Mucosa of descending colon (tissue), 3 donors: ENCODE data around the gene COL18A1. TPM values are rescaled to one million over a fixed set of nuclear protein-coding genes. Genes with fewer than 3 reads are reported as not detected.
"Not testable (repeated sequence)": the region's sequence is repeated elsewhere in the genome, so short reads cannot be mapped to it uniquely, and the experiment has no call there.

ENCODE experiments used
- ATAC-seq: fragments of 200-7000 bp; cut with Tn5 transposase; one replicate; pipeline ENCODE4 v1.9.1; 2020; ENCODE audit warnings: mild to moderate bottlenecking, moderate library complexity
- DNase-seq, 3 donors: peaks; one replicate each; pipeline ENCODE4 v3.0.0-alpha.2; 2020
- H3K36me3 ChIP-seq: fragments of 200-600 bp; one replicate; pipeline ENCODE4 v1.8.0; 2021; ENCODE audit warnings: low read depth, mild to moderate bottlenecking
- H3K4me1 ChIP-seq: fragments of 200-600 bp; one replicate; pipeline ENCODE4 v1.8.0; 2021; ENCODE audit warnings: low read depth, mild to moderate bottlenecking
- H3K4me3 ChIP-seq: fragments of 200-600 bp; one replicate; pipeline ENCODE4 v1.8.0; 2021; ENCODE audit warnings: mild to moderate bottlenecking
- H3K9me3 ChIP-seq: fragments of 200-600 bp; one replicate; pipeline ENCODE4 v1.8.0; 2021; ENCODE audit warnings: mild to moderate bottlenecking
- intact Hi-C, 2 donors: fragments of 100-400 bp; cut with DNase I in 1 of 2; cut with micrococcal nuclease in 1 of 2; formaldehyde crosslinking; loops; one replicate each; pipeline versions ENCODE4 v1.11.0 to v1.11.1; 2022; cut with DNase I, micrococcal nuclease
- total RNA-seq, 3 donors: library from RNA; stranded (reverse); fragmentation: NEBNext Ultra II Directional in 2 of 3; extraction: Animal tissue kit (Norgen Biotek cat#: 25700) in 2 of 3; gene quantifications; one replicate each; pipeline versions ENCODE4 v1.2.1 to v1.2.4, GENCODE V29; 2021 to 2023
- TF ChIP-seq, protein P1 (sequence below): fragments of 200-600 bp; IDR thresholded peaks from one replicate; pipeline ENCODE4 v1.8.0; 2022; ENCODE audit warnings: antibody characterized with exemption, mild to moderate bottlenecking
- donor health status: DM: no; HTN: no; CAD: no; lungs with moderate emphysema.
- donor health status: DM: no; HTN: no; CAD: no.
- donor health status: DM: no; HTN: yes; CAD: no.

COL18A1 gene
- total RNA-seq, 3 donors from 2014 or later, result 4.6 to 46.9 (median 21.3) TPM

DNA sequence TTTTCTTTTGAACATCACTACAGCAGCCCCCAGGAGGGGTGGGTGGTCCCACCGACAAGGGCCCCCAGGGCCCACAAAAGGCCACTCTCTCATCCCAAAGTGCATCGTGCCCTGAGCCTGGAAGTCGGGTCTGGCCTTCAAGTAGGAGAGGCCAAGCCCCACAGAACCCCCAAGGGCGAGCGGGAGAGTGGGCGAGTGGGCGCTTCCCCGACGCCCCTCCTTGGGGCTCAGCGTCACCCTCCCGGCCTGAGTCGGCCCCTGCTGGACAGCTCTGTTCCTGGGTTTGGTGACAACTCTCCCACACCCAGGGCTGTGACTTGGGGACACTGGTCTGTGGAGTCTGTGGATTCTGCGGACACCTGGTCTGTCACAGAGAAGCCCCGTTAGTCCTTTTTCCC lies 42.2 kb upstream of the COL18A1 start:
- H3K4me1 ChIP-seq, result no peaks in the 10 kb centered on the region
- intact Hi-C loops, result no loop called here
- no peak overlapping the region for H3K4me3 ChIP-seq
- no peaks in the 10 kb centered on the region for H3K9me3 ChIP-seq
- H3K36me3 ChIP-seq, result no peaks in the 10 kb centered on the region
- ATAC-seq (no peak), DNase-seq (peak in 1 of 3 donors; percentile 25)
- TF ChIP-seq, protein P1, sequence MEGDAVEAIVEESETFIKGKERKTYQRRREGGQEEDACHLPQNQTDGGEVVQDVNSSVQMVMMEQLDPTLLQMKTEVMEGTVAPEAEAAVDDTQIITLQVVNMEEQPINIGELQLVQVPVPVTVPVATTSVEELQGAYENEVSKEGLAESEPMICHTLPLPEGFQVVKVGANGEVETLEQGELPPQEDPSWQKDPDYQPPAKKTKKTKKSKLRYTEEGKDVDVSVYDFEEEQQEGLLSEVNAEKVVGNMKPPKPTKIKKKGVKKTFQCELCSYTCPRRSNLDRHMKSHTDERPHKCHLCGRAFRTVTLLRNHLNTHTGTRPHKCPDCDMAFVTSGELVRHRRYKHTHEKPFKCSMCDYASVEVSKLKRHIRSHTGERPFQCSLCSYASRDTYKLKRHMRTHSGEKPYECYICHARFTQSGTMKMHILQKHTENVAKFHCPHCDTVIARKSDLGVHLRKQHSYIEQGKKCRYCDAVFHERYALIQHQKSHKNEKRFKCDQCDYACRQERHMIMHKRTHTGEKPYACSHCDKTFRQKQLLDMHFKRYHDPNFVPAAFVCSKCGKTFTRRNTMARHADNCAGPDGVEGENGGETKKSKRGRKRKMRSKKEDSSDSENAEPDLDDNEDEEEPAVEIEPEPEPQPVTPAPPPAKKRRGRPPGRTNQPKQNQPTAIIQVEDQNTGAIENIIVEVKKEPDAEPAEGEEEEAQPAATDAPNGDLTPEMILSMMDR, result no peak

DNA sequence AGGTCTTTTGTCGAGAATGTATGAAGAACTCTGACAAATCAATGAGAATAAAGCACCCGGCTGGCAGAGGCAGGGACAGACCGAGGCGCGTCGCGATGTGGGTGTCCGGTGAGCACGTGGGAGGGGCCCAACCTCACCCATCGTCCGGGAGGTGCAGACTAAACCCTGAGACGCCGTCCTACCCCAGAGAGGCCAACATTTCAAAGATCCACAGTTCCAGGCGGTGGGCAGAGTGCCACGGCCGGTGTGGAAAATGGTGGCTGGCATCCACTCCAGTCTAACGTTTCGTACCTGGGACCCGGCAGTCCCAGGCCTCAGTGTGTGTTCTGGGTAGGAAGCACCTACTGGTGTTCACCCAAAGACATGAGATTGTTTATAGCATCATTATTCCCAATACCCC lies 41.7 kb upstream of the COL18A1 start:
- H3K4me1 ChIP-seq, H3K4me3 ChIP-seq, ATAC-seq, H3K9me3 ChIP-seq, H3K36me3 ChIP-seq, intact Hi-C loops: not testable (repeated sequence)
- DNase-seq, result peak in 1 of 3 donors; percentile 13

DNA sequence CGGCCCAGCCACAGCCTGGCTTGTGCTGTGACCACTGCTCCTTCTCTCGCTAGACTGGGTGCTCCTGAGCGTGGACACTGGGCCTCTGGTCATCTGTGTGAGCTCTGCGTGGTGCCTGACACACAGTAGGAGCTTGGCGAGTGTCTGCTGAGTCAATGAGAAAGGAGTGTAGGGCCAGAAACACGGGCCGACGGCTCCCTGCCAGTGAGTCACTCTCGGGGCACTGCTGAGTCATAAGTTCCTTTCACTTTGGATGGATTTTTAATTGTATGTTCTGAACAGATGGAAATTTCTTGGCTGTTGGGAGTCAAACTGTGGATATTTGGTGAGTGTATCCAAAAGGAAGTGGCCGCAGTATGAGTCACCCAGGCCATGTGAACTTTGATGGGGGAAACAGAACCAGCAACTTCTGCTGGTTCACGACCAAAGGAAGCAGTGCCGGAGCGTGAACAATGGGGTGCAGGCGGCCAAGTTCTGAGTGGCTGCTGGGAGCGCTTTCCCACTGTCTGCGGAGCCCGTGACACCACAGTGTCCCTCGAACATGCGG lies 41.0 kb upstream of the COL18A1 start:
- DNase-seq (peak; percentile 55 to 73 (median 57)), ATAC-seq (peak; percentile 62)
- no peaks in the 10 kb centered on the region for H3K4me1 ChIP-seq
- H3K9me3 ChIP-seq, result no peaks in the 10 kb centered on the region
- TF ChIP-seq, protein P1, result no peak
- intact Hi-C loops, result no loop called here
- H3K36me3 ChIP-seq, result no peaks in the 10 kb centered on the region
- no peak overlapping the region for H3K4me3 ChIP-seq

DNA sequence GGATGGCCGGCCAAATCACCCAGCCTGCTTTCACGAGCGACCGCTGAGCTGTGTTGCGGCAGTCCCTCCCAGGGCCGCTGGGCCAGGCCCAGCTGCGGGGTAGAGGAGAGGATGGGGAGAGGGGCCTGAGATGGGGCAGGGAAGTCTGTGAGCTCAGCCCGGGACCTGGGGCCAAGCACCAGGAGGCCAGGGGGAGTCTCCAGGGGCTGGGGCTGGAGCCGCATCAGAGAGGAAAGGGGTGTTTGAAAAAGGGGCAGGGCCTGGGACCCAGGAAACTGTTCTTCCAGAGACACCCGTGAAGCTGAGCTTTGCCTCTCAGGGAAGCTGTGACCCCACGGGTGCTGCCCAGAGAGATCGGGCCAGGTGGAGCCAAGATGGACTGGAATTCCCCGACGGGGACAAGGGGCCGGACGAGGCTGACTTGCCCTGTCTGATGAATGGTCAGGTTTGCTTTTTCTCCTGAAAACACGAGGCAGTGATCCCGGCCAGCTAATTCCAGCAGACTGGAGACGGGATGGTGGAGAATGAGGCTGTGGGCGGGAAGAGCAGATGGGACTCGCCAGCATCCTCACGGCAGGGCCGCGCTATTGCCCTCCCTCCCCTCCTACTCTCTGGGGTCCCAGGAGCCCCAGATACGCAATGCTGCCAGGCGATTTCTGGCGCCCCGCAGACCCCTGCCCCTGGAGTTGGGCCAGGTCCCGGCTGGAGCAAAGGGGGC lies 40.3 kb upstream of the COL18A1 start:
- H3K9me3 ChIP-seq, result no peaks in the 10 kb centered on the region
- no peaks in the 10 kb centered on the region for H3K4me1 ChIP-seq
- DNase-seq (peak in 2 of 3 donors; percentile 12 to 50), ATAC-seq (peak; percentile 13)
- intact Hi-C loops, result no loop called here
- TF ChIP-seq, protein P1, result no peak
- no peak overlapping the region for H3K4me3 ChIP-seq
- H3K36me3 ChIP-seq, result no peaks in the 10 kb centered on the region

DNA sequence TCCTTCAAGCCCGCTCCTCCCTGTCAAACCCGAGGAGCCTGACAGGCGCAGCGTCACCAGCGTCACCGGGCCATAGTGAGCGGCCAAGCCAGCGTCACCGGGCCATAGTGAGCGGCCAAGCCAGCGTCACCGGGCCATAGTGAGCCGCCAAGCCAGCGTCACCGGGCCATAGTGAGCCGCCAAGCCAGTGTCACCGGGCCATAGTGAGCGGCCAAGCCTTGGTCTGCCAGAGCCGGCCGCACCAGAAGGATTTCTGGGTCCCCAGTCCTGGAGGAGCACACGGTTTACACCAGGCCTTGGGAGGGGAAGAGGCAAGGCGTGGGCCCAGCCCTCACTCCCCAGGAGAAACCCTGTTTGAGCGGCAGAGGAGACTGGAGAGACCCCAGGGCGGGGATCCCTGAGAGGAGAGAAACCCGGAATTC lies 39.8 kb upstream of the COL18A1 start:
- H3K9me3 ChIP-seq, result no peaks in the 10 kb centered on the region
- TF ChIP-seq, protein P1, result no peak
- intact Hi-C loops, result no loop called here
- ATAC-seq, result no peak
- no peaks in the 10 kb centered on the region for H3K4me1 ChIP-seq
- H3K36me3 ChIP-seq, result no peaks in the 10 kb centered on the region
- peak in 1 of 3 donors; percentile 49 for DNase-seq
- no peak overlapping the region for H3K4me3 ChIP-seq

DNA sequence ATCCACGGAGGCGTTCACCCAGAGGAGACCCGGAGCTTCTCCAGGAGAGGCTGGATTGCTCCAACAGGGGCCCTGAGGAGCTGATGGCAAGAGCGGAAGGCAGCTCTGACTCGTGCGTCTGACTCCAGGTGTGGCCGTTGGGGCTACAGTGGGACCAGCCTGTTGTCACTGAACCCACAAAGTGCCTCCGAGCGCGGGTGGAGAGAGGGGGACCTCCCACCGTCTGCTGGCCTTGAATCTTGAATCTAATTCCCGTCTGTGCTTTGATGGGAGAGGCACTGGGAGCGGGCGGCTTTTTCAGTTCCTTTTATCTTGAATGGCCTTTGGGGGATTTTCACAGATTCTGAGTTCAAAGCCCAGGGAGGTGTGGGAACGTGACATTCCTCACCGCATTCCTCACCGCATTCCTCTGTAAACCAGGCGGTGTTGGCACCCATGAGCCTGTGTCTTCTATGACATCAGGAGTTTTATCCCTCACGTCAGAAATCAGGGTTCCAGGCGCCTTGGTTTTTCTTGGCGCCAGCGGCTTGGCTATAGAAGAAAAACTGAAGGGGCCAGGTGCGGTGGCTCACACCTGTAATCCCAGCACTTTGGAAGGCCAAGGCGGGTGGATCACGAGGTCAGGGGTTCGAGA lies 39.2 kb upstream of the COL18A1 start:
- DNase-seq (peak in 1 of 3 donors; percentile 38), ATAC-seq (no peak)
- Histone ChIP-seq H3K36me3 (no peaks in the 10 kb centered on the region), H3K4me3 (no peak overlapping the region), H3K9me3 (no peaks in the 10 kb centered on the region), H3K4me1 (no peaks in the 10 kb centered on the region)
- TF ChIP-seq, protein P1, result no peak
- intact Hi-C loops, result no loop called here
